ENCODE results near the gene C2orf68. TPM values are rescaled to one million over a fixed set of nuclear protein-coding genes. Genes with fewer than 3 reads are reported as not detected.

C2orf68 gene
- total and polyA plus RNA-seq, 2 of the 13 experiments (the other 11 are each of a cell fraction or from before 2014, with no cell fraction given): 47.1 to 77.4 TPM

DNA sequence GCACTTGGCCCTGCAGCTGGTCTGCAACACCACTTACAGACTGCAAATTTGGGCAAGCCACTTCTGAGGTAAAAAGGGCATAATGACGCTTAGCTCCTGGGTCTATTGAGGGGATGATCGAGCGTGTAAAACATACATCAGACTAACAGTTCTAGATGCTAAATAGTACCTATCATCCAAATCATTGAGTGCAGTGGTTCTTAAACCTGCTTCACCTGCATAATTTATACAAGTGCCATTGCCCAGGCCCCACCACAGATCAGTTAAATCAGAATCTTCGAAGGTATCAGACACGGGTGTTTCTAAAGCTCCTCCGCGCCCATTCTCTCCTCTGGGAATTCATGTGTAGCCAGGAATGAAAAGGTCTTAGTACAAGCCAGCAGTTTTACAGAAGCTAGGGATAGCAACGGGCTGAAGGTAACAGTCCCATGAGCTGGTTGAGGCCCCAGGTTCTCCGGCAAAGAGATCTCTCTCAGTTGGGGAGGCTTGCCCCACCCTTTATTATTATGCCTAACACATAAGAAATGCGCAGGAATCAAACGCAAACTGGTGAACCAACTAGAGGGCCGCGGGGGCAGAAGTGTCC, 17.1 kb downstream of the C2orf68 start (continued):
- TF ChIP-seq ZSCAN25 (CRISPR knock-in tag; IDR thresholded peaks at IDR 0.05) (no peak; the same call in 1 of the 2 replicates), TP53 (CRISPR knock-in tag; conservative IDR thresholded peaks at IDR 0.05) (no peak), ZNF724P (CRISPR knock-in tag; IDR thresholded peaks at IDR 0.05; ENCODE audit: borderline replicate concordance) (no peak), ZNF747 (CRISPR knock-in tag; IDR thresholded peaks at IDR 0.05; ENCODE audit: borderline replicate concordance) (no peak), ZNF263 (CRISPR knock-in tag; IDR thresholded peaks at IDR 0.05) (0 out of 2 replicates have a peak, but pooled peaks have one; percentile 21), MAFF (IDR thresholded peaks at IDR 0.05; ENCODE audit: low read depth, low read length) (no peak), FOXJ3 (CRISPR knock-in tag; IDR thresholded peaks at IDR 0.05; ENCODE audit: borderline replicate concordance) (no peak), NR1H2 (CRISPR knock-in tag; IDR thresholded peaks at IDR 0.05; ENCODE audit: borderline replicate concordance, low read depth) (no peak), ZNF142 (CRISPR knock-in tag; IDR thresholded peaks at IDR 0.05) (no peak), ZNF232 (CRISPR knock-in tag; IDR thresholded peaks at IDR 0.05; ENCODE audit: borderline replicate concordance) (no peak), RARA (CRISPR knock-in tag; IDR thresholded peaks at IDR 0.05) (no peak), ZNF326 (CRISPR knock-in tag; IDR thresholded peaks at IDR 0.05; ENCODE audit: borderline replicate concordance) (no peak), SIN3B (IDR thresholded peaks at IDR 0.05; ENCODE audit: low read length) (no peak), ZNF12 (CRISPR knock-in tag; IDR thresholded peaks at IDR 0.05) (no peak), ZSCAN30 (CRISPR knock-in tag; IDR thresholded peaks at IDR 0.05) (no peak), SMAD1 (CRISPR knock-in tag; IDR thresholded peaks at IDR 0.05; ENCODE audit: borderline replicate concordance, low read depth) (no peak), ZBTB7A (CRISPR knock-in tag; IDR thresholded peaks at IDR 0.05) (no peak), MXD1 (CRISPR knock-in tag; IDR thresholded peaks at IDR 0.05) (no peak)
- TF ChIP-seq, protein P1, sequence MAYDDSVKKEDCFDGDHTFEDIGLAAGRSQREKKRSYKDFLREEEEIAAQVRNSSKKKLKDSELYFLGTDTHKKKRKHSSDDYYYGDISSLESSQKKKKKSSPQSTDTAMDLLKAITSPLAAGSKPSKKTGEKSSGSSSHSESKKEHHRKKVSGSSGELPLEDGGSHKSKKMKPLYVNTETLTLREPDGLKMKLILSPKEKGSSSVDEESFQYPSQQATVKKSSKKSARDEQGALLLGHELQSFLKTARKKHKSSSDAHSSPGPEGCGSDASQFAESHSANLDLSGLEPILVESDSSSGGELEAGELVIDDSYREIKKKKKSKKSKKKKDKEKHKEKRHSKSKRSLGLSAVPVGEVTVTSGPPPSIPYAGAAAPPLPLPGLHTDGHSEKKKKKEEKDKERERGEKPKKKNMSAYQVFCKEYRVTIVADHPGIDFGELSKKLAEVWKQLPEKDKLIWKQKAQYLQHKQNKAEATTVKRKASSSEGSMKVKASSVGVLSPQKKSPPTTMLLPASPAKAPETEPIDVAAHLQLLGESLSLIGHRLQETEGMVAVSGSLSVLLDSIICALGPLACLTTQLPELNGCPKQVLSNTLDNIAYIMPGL (CRISPR knock-in tag; IDR thresholded peaks at IDR 0.05; ENCODE audit: borderline replicate concordance in 1 of 2, low read depth in 1 of 2): 0 out of 4 replicates have a peak, but pooled peaks of 1 of the 2 experiments have one; percentile 6
- TF ChIP-seq, protein P2, sequence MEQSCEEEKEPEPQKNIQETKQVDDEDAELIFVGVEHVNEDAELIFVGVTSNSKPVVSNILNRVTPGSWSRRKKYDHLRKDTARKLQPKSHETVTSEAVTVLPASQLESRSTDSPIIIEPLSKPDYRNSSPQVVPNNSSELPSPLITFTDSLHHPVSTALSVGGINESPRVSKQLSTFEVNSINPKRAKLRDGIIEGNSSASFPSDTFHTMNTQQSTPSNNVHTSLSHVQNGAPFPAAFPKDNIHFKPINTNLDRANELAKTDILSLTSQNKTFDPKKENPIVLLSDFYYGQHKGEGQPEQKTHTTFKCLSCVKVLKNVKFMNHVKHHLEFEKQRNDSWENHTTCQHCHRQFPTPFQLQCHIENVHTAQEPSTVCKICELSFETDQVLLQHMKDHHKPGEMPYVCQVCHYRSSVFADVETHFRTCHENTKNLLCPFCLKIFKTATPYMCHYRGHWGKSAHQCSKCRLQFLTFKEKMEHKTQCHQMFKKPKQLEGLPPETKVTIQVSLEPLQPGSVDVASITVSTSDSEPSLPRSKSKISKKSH (CRISPR knock-in tag; IDR thresholded peaks at IDR 0.05; ENCODE audit: borderline replicate concordance): no peak
